Vagina (tissue), 2 donors: ENCODE data around the gene XPA.

Experiments
- CTCF ChIP-seq, 3 experiments: fragments of 450-650 bp in 2 of 3; fragments of 200-600 bp in 1 of 3; sonication (generic) in 1 of 3; IDR thresholded peaks; one replicate each; pipeline ENCODE4 v1.5.1; 2017 to 2019; ENCODE audit warnings: antibody characterized with exemption in 3 of 3, mild to moderate bottlenecking in 2 of 3, moderate library complexity in 2 of 3
- POLR2A ChIP-seq, 2 donors: fragments of 450-650 bp; IDR thresholded peaks; one replicate each; pipeline ENCODE4 v1.6.1; 2017; ENCODE audit warnings: antibody characterized with exemption in 2 of 2, mild to moderate bottlenecking in 2 of 2, moderate library complexity in 2 of 2
- POLR2AphosphoS5 ChIP-seq, 2 donors: sonication (generic); formaldehyde crosslinking; IDR thresholded peaks; one replicate each; pipeline ENCODE4 v1.9.0; 2017; ENCODE audit warnings: antibody characterized with exemption in 2 of 2, mild to moderate bottlenecking in 2 of 2, low read depth in 1 of 2; ENCODE audit not compliant: insufficient read depth in 1 of 2

GRCh38 chr9:97633859-97634490 is 63.2 kb downstream of the XPA start:
- TF ChIP-seq CTCF (IDR thresholded peaks at IDR 0.05): no peak
- no peak for TF ChIP-seq POLR2A (IDR thresholded peaks at IDR 0.05)
- TF ChIP-seq POLR2AphosphoS5 (IDR thresholded peaks at IDR 0.05; ENCODE audit: insufficient read depth in 1 of 2, low read depth in 1 of 2): no peak
